Esophagus muscularis mucosa (tissue), 4 donors: ENCODE results near the gene SFXN5. TPM values are rescaled to one million over a fixed set of nuclear protein-coding genes. Genes with fewer than 3 reads are reported as not detected.

ENCODE experiments used
- DNase-seq: peaks from one replicate; pipeline ENCODE4 v3.0.0-alpha.2; 2017; ENCODE audit errors: extremely low spot score
- H3K27ac ChIP-seq, 4 donors: fragments of 200-600 bp; sonication (generic); replicated peaks in 1 of 4; 1 replicate in 3 of 4; 2 replicates in 1 of 4; pipeline ENCODE4 v1.5.1; 2016 to 2019; ENCODE audit warnings: mild to moderate bottlenecking in 1 of 4
- H3K27me3 ChIP-seq, 4 donors: fragments of 200-600 bp; sonication (generic); one replicate each; pipeline versions ENCODE4 v1.5.1 to v1.6.0; 2016 to 2019
- H3K36me3 ChIP-seq, 4 donors: fragments of 200-600 bp; sonication (generic); one replicate each; pipeline ENCODE4 v1.5.1; 2016 to 2019
- H3K4me1 ChIP-seq, 4 donors: fragments of 200-600 bp; sonication (generic); one replicate each; pipeline ENCODE4 v1.5.1; 2016 to 2019
- H3K4me3 ChIP-seq, 4 donors: fragments of 200-600 bp; sonication (generic); 1 replicate in 2 of 4; 2 replicates in 2 of 4; pipeline ENCODE4 v1.5.1; 2016 to 2019; ENCODE audit warnings: mild to moderate bottlenecking in 4 of 4, moderate library complexity in 1 of 4
- H3K9me3 ChIP-seq, 4 donors: fragments of 200-600 bp; sonication (generic); 1 replicate in 3 of 4; 2 replicates in 1 of 4; pipeline ENCODE4 v1.5.1; 2016 to 2019
- CTCF ChIP-seq, 3 experiments: fragments of 200-600 bp in 2 of 3; fragments of 450-650 bp in 1 of 3; sonication (generic) in 2 of 3; IDR thresholded peaks; one replicate each; pipeline ENCODE4 v1.5.1; 2017 to 2019; ENCODE audit warnings: antibody characterized with exemption in 3 of 3, mild to moderate bottlenecking in 2 of 3, moderate library complexity in 1 of 3
- EP300 ChIP-seq: sonication (generic); formaldehyde crosslinking; IDR thresholded peaks from one replicate; pipeline ENCODE4 v1.6.1; 2017; ENCODE audit warnings: antibody characterized with exemption
- POLR2A ChIP-seq: fragments of 450-650 bp; IDR thresholded peaks from one replicate; pipeline ENCODE4 v1.6.1; 2017; ENCODE audit warnings: antibody characterized with exemption, moderate library complexity, mild to moderate bottlenecking, low read depth
- POLR2AphosphoS5 ChIP-seq, 2 donors: sonication (generic); formaldehyde crosslinking; IDR thresholded peaks; one replicate each; pipeline ENCODE4 v1.6.1; 2017; ENCODE audit warnings: antibody characterized with exemption in 2 of 2
- WGBS: methylation state at CpG from one replicate; pipeline ENCODE4 v1.1.5; 2018; 5-methylcytosine and 5-hydroxymethylcytosine counted together
- intact Hi-C: fragments of 100-400 bp; cut with DNase I; formaldehyde crosslinking; loops from one replicate; pipeline ENCODE4 v1.15.1; 2023
- total RNA-seq, 4 donors: library from RNA; depleted of rRNA; stranded (reverse); fragments of >200 nt; gene quantifications; one replicate each; pipeline versions ENCODE4 v1.1.0 to v1.2.1, GENCODE V29; 2016

SFXN5 gene
- total RNA-seq, 4 donors from 2014 or later = 5.8 to 10.0 (median 6.8) TPM

GRCh38 chr2:73105511-73105971, 34.0 kb upstream of the SFXN5 start:
- Histone ChIP-seq H3K9me3 (no peaks in the 10 kb centered on the region), H3K4me3 (no peak overlapping the region), H3K36me3 (peaks cover 0 to 6% (median 0%) of the 10 kb centered on the region in 4 donors), H3K27ac (no peak overlapping the region), H3K27me3 (no peaks in the 10 kb centered on the region), H3K4me1 (peaks cover 38 to 77% (median 64%) of the 10 kb centered on the region in 4 donors)
- intact Hi-C loops = no loop called here
- TF ChIP-seq EP300 (no peak), POLR2A (no peak), POLR2AphosphoS5 (IDR thresholded peaks at IDR 0.05) (no peak), CTCF (IDR thresholded peaks at IDR 0.05) (no peak)
- no peak for DNase-seq
- whole genome bisulfite sequencing = 96% methylated on average over 2 of the region's 2 CpGs

- no peaks in the 10 kb centered on the region for H3K9me3 ChIP-seq
- no peak overlapping the region for H3K27ac ChIP-seq
- H3K4me1 ChIP-seq = peaks cover 32 to 71% (median 57%) of the 10 kb centered on the region in 4 donors
- TF ChIP-seq CTCF (IDR thresholded peaks at IDR 0.05) (no peak), POLR2A (no peak), POLR2AphosphoS5 (IDR thresholded peaks at IDR 0.05) (no peak), EP300 (no peak)
- intact Hi-C loops = no loop called here
- H3K4me3 ChIP-seq = no peak overlapping the region
- no peaks in the 10 kb centered on the region for H3K27me3 ChIP-seq
- 86% methylated on average over 3 of the region's 3 CpGs for WGBS
- DNase-seq = no peak
- H3K36me3 ChIP-seq = peaks cover 0 to 6% (median 0%) of the 10 kb centered on the region in 4 donors
These were observed 33.4 kb upstream of the SFXN5 start for GRCh38 chr2:73104933-73105332.

DNA sequence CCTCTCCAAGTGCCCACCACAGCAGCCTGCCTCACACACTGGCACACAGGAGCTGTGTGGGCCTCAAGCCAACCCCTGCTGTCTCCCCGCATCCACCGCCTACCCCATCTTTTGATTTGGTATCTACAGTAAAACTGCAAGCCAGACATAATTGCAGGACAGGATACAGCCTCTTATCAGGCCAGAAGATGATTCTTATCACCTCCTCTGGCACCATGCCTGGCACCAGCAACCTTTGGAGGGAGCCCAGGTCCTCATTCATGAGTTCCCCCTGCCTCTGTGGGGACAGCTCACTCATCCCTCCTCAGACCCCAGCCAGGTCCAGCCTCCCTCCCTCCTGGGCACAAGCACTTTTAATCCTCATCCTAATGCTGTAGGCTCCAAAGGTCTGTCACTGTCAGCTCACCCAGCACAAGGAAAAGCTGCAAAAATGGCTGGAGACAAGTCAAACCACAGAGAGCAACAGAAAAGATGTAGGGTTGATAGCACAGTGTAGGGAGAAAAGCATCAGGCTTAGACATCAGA, 31.6 kb upstream of the SFXN5 start:
- no peak overlapping the region for H3K27ac ChIP-seq
- WGBS = 65% methylated on average over 2 of the region's 2 CpGs
- TF ChIP-seq CTCF (IDR thresholded peaks at IDR 0.05) (no peak), POLR2AphosphoS5 (IDR thresholded peaks at IDR 0.05) (no peak), EP300 (no peak), POLR2A (no peak)
- H3K4me3 ChIP-seq = no peak overlapping the region
- intact Hi-C loops = no loop called here
- no peaks in the 10 kb centered on the region for H3K9me3 ChIP-seq
- no peak for DNase-seq
- H3K27me3 ChIP-seq = no peaks in the 10 kb centered on the region
- H3K4me1 ChIP-seq = peaks cover 31 to 56% (median 43%) of the 10 kb centered on the region in 4 donors
- H3K36me3 ChIP-seq = peaks cover 0 to 6% (median 0%) of the 10 kb centered on the region in 4 donors

- no peak for TF ChIP-seq EP300
- no peak for TF ChIP-seq POLR2A
- TF ChIP-seq POLR2AphosphoS5 (IDR thresholded peaks at IDR 0.05) = no peak
- no peak for TF ChIP-seq CTCF (IDR thresholded peaks at IDR 0.05)
- Histone ChIP-seq H3K9me3 (no peaks in the 10 kb centered on the region), H3K4me1 (peaks cover 20 to 43% (median 29%) of the 10 kb centered on the region in 4 donors), H3K36me3 (peaks cover 0 to 6% (median 0%) of the 10 kb centered on the region in 4 donors), H3K4me3 (no peak overlapping the region), H3K27ac (no peak overlapping the region), H3K27me3 (no peaks in the 10 kb centered on the region)
- intact Hi-C loops = no loop called here
- WGBS = 85% methylated on average over 12 of the region's 12 CpGs
- no peak for DNase-seq
These were observed 30.2 kb upstream of the SFXN5 start for GRCh38 chr2:73101626-73102256.
